ENCODE results near the gene MORF4L1.
A peak's percentile ranks its signal among the peaks of the same experiment; 100 is the strongest.
"Not testable (repeated sequence)": the region's sequence is repeated elsewhere in the genome, so short reads cannot be mapped to it uniquely, and the experiment has no call there.

Gene MORF4L1, protein sequence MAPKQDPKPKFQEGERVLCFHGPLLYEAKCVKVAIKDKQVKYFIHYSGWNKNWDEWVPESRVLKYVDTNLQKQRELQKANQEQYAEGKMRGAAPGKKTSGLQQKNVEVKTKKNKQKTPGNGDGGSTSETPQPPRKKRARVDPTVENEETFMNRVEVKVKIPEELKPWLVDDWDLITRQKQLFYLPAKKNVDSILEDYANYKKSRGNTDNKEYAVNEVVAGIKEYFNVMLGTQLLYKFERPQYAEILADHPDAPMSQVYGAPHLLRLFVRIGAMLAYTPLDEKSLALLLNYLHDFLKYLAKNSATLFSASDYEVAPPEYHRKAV

DNA sequence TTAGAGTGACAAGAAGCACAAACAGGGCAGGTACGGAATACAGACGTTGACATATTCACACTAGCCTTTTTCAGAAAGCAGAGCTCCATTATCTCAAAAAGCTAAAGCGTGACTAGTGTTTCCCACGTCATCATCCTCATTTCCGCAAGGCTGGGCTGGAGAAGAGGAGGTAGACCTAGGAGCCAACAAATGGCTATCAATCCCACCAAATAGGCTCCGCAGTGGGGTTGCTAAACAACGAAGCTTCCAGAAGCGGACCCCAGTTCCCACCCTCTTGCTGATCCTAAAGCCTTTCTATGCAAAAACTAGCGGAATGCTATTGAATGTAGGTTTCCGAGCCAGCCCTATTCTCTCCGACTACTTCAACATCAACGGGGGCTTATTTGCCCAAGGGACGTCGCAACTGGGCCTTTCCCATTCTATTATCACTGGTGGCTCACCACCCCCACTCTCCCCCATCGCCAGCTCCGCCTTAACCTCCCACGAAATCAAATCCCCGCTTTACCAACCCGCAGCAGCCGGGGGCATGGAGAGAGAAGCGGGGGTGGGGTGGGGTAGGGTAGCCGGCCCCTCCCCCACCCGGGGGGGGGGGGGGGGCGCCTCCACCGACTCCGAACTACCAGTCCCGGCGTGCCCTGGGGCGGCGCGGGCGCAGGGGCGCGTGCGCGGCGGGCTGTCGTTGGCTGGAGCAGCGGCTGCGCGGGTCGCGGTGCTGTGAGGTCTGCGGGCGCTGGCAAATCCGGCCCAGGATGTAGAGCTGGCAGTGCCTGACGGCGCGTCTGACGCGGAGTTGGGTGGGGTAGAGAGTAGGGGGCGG lies at the start of gene MORF4L1:
TSS of gene MORF4L1 (plus strand) at position 736 of the 817 bp plus-strand sequence. CDS start 128 bp downstream, outside the sequence.
- peak; percentile 67 to 98 (median 96) for DNase-seq

DNA sequence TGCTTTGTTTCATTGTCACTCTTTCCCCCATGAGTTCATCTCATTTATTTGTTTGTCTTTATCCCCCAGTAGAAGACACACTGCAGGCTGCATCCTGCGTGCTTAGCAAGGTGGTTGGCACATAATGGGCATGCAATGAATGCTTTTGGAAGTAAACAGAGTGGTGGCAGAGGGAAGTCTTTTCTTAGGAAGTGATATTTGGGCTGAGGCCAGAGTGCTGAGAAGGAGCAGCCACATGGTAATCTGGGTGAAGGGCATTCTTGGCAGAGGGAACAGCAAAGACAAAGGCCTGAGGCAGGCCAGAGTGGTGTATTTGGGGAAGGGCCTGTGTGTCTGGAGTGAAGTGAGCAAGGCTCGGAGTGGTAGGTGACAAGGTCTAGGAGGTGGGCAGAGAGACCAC lies 43.8 kb upstream of the MORF4L1 start:
- DNase-seq, result peak in 7 of 58 donors; percentile 6 to 28 (median 18)

DNA sequence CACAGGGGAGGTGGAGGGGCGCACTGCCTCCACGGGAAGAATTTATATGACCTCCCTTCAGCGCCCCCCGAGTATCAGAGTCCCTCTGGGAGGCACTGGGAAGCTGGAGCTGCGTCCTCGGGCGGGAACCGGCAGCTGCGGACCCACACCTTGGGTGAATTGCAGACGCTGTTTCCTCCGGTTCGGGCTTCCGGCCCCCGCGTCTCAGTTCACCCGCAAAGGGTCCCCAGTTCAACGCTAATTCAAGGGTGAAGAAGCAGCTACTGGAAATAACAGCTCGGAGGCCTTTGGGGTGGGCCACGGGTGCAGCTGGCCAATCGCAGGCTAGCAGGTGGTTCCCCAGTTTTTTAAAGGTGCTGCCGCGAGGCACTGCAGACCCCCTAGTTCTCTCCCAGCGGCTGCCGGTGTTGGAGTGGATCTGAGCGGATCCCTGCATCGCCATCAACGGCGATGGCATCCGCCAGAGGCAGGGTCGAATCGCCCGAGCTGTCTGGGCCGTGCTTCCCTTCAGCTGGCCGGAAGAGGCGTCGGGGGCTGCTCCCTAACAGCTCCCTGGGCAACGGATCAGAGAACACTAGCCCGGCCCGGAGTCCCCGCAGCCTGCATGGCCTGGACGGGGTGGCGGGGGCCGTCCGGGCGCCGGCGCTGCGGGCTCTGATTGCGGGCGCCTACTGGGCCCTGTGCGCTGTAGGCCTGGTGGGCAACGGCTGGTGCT lies 42.0 kb upstream of the MORF4L1 start:
- DNase-seq, result no peak

DNA sequence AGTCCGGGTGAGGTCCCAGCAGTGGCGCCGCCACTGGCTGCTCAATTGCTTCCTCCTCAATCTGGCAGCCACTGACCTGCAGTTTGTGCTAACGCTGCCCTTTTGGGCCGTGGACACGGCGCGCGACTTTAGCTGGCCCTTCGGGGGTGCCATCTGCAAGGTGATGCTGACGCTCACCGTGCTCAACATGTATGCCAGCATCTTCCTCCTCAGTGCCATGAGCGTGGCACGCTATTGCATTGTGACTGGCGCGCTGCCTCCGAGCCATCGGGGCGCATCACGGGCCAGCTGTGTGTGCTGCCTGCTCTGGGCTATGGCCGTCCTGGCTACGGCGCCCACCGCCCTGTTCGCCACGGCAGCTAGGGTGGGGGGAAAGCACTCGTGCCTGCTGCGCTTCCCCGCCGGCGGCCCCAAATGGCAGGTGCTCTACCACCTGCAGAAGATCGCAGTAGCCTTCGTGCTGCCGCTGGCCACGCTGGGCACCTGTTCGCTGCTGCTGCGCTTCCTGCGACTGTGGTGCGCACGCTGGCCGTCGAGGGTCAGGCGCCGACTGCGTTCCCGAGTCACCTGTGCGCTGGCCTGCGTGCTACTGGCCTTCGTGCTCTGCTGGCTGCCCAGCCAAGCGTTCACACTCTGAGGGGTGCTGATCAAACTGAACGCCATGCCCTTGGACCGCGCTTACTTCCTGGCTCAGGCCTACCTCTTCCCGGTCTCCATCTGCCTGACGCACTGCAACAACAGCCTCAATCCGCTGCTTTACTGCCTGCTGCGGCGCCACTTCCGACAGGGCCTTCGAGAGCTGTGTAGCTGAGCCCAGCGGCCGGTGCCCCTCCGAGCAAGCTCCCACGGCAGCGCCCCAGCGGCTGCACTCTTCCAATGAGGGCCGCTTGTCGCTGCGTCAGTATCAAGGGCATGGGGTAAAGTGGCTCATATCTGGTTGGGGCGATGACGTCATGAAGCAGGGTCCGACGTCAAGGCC lies 41.2 kb upstream of the MORF4L1 start:
- no peak for DNase-seq

DNA sequence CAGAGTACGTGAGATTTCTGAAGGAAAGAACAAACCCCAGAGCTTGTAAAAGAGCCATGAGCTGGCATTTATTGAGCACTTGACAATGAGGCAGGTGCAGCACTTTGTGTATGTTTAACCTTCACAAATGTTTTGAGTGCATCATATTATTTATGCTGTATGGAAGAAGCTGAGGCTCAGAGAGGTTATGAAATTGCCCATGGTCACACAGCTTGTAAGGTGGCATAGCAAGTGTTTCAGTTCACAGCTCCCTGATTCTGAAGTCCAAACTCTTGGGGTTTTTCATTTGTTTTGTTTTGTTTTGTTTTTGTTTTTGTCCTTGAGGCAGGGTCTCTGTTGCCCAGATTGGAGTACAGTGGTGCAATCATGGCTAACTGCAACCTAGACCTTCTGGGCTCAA lies 36.4 kb upstream of the MORF4L1 start:
- no peak for DNase-seq

DNA sequence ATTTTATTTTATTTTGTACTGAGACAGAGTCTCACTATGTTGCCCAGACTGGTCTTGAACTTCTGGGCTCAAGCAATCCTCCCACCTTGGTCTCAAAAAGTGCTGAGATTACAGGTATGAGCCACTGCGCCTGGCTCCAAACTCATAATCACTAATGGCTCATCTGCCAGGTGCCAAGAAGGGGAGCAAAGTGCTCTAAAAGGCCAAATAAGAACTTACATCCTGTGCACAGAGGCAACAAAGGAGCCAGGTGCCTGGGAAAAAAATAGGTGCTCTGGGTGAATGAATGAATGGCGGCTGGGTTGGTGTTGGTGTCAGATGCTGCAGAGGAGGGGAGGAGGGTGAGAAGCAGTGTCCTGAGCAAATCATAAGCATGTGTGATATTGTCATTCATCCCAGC lies 35.6 kb upstream of the MORF4L1 start:
- DNase-seq, result no peak

DNA sequence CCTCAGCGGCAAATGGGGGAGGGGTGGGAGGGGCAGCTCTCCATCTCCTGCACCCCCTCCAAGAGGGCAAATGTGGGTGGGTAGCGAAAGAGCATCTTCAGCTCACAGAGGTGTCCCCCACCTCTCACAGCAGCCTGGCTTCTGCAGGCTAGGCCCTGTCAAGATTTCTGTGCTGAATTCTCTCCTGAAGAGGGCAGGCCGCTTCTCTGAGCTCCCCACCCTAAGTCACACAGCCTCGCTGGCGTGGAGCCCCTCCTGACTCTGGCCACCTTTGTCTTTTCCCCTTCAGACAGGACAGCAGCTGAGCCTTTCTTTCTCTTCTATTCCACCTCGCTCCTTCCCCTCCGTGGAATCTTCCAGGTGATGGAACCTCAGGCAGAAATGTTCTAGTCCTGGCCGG lies 35.1 kb upstream of the MORF4L1 start:
- no peak for DNase-seq

DNA sequence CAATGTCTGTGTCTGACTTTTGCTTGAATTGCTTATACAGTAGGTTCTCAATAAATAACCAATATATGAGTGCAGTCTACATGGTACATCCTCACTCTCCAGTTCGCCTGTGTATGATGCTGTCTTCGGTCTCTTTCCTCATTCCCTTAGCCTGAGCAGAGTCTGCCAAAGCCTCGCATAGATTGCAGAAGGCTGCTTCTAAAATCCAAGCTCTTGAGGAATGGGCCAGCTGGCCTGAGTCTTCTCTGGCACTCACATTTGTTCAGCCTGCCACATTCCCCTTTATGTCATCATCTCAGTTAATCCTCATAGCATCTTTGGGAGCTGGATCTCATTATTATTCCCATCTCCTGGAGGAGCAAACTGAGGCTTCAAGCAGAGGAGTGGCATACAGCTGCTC lies 34.2 kb upstream of the MORF4L1 start:
- no peak for DNase-seq

DNA sequence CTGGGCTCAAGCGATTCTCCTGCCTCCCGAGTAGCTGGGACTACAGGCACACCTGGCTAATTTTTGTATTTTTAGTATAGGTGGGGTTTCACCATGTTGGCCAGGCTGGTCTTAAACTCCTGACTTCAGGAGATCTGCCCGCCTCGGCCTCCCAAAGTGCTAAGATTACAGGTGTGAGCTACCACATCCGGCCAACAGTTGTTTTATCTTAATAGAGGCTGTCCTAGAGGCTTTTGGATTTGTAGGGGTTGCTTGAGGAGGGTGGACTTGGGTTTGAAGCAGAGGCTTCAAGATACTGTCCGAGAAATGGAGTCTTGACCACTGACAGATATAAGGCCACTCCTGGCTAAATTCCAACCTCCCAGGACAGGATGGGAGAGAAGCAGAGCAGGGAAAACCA lies 33.5 kb upstream of the MORF4L1 start:
- DNase-seq, result not testable (repeated sequence)

DNA sequence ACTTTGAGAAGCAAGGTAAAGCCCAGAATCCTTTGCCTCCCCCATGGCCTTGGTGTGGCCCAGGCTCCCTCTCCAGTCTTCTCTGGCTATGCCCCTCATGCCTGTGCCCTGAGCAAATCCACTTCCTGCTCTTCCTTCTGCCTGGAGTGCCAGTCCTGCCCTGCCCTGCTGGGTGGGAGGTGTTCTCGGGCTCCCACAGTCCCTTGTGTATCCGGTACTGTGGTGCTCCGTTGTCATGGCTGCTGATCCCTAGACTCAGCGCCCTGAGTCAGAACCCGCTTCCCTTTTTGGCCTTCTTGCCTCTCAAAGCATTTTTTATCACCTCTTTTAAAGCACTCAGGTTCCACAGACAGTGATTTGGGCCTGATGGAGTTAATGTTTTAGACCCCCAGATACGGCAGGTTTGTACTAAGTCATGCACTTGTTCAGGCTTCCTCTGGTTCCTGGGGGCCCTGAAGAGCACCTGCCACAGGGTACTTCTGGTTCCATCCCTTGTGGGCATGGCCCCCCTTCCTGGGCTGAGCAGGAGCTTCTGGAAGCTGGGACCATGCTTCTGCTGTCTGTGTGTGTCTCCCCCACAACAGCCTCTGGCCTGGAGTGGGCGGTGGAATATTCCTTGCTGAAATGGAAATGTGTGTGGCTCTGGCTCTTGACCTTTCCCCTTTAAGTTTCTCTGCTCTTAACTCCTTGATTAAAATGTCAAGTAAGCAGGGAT lies 31.9 kb upstream of the MORF4L1 start:
- DNase-seq, result no peak

DNA sequence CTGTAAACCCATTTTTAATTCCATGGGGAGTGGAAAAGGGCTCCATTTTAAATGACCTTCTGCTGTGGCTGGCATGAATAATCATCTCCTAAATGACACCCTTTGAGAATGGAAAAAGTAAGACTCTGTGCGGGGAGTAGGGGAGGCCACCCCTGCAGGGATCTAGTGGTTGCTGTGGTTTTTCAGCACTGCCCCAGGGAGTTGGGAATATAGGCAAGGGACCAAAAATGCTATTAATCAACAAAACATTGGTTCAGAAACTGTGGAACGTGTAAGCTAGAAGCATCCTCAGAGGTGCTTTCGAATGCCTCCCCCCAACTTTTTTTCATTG lies 31.3 kb upstream of the MORF4L1 start:
- no peak for DNase-seq

DNA sequence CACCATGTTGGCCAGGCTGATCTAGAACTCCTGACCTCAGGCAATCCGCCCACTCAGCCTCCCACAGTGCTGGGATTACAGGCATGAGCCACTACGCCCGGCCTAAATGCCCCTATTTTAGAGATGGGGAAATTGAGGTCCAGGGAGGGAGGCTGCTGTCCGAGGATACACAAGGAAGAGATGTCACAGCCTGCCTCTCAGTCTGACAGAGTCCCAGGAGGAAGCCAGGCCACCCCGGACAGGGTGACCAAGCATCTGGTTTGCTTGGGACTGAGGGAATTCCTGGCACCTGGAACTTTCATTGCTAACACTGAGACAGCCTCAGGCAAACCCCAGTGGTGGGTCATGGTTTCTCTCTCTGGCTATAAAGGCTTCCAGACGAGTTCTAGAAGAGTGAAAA lies 30.8 kb upstream of the MORF4L1 start:
- DNase-seq, result no peak

DNA sequence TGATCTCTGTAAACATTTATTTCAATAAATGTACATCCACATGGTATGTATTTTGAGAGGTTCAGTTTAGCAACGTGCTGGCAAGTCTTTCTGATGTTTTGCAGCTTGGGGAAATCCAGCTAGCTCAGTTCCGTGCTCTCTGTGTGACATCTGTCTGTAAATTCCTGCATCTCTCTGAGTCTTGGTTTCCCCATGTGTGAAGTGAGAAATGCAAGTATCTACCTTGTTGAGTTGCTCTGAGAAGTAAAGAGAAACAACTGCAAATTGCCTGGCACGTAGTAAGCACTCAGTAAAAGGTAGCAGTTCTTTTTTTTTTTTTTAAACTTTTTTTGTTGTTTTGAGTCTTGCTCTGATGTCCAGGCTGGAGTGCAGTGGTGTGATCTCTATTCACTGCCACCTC lies 30.2 kb upstream of the MORF4L1 start:
- no peak for DNase-seq

DNA sequence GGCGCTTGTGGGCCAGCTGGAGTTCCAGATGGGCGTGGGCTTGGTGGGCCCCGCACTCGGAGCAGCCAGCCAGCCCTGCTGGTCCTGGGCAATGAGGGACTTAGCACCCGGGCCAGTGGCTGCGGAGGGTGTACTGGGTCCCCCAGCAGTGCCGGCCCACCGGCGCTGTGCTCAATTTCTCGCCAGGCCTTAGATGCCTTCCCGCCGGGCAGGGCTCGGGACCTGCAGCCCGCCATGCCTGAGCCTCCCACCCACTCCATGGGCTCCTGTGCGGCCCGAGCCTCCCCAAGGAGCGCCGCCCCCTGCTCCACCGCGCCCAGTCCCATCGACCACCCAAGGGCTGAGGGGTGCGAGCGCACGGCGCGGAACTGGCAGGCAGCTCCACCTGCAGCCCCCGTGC lies 25.8 kb upstream of the MORF4L1 start:
- not testable (repeated sequence) for DNase-seq

DNA sequence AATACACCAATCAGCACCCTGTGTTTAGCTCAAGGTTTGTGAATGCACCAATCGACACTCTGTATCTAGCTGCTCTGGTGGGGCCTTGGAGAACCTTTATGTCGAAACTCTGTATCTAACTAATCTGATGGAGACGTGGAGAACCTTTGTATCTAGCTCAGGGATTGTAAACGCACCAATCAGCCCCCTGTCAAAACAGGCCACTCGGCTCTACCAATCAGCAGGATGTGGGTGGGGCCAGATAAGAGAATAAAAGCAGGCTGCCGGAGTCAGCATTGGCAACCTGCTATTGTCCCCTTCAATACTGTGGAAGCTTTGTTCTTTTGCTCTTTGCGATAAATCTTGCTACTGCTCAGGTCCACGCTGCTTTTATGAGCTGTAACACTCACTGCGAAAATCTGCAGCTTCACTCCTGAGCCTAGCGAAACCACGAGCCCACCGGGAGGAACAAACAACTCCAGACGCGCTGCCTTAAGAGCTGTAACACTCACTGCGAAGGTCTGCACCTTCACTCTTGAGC lies 25.2 kb upstream of the MORF4L1 start:
- DNase-seq, result not testable (repeated sequence)

DNA sequence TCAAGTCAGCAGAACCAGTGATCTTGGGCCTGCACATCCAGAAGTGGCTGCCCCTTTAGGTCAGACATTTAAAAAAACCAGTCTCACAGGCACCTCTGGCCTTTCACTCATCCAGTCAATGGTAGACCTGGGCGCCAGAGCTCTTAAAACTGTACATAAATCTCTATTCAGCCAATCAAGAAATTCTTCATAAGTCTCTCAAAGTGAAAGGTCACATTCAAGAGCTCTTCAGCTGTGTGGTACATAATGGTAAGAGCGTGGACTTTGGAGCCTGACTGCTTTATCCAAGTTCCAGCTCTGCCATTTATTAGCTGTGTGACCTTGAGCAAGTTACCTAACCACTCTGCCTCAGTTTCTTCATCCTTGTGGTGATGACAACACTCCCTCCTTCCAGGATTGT lies 22.3 kb upstream of the MORF4L1 start:
- no peak for DNase-seq

DNA sequence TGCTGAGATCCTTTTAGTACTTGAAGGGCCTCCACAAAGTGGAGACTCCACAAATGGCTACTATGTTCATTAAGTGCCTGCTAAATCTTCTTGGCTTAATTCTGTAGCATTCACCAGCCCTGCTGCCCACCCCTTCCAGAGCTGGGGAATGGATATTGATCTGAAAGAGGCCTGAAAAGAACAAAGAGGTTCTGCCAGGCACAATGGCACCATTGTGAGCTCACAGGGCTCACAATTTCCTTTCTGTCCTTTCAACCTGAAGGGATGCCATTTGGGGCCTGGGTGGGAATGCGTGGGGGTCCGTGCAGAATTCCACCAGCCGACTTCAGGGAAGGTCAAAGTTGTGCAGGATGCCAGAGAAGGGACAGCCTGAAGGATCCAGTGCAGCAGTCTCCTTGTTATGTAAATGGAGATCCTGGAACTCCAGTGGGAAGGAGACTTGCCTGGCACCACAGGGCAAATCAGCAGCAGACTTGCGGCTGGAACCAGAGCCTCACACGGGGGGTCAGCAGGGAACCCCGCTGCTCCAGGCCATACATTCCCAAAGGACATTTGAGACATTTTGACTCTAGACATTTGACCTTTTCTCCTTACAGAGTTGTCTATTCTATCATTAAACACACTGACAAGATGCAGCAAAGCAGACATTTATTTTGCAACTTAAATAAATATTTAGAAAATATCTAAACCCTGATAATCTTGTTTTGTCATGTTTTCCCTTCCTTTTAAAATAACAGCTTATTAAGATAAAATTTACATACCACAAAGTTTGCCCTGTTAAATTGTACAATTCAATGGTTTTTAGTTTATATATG lies 21.5 kb upstream of the MORF4L1 start:
- peak in 34 of 58 donors; percentile 4 to 70 (median 38) for DNase-seq

DNA sequence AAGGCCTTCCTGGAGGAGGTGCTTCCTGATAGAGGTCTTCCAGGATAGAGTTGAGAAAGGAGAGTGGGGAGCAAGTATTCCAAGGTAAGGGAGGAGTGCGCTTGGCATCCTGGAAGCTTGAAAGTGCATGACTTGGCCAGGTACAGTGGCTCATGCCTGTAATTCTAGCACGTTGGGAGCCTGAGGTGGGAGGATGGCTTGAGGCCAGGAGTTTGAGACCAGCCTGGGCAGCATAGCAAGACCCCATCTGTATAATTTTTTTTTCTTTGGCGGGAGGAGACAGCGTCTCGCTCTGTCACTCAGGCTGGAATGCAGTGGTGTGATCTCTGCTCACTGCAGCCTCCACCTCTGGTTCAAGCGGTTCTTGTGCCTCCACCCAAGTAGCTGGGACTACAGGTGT lies 19.2 kb upstream of the MORF4L1 start:
- DNase-seq, result no peak

DNA sequence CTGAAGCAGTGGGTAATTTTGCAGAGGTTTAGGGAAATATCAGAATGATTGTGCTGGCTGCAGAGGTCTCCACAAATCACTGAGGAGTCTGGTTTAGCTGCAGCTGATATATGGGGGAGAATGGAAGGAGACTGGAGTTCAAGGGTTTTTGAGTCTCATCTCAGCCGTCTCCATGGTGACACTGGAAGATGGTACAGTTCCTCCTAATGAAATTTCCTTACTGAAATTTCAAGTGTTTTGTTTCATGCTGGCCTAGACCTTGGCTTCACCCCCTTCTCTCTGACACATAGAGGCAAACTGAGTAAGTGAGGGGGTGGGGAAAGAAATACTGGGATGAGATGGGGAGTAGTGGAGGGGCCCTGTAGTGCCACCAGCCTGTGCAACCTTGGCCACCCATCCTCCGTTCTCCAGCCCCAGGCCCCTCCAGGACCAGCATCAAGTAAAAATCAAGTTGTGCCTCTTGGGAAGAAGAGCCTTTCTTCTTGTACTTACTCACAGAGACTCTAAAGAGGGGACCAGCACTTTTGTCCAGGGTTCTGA lies 17.8 kb upstream of the MORF4L1 start:
- DNase-seq, result no peak
